Endothelial cell (in vitro differentiated cells): ENCODE results near the gene OR5K1. TPM values are rescaled to one million over a fixed set of nuclear protein-coding genes. Genes with fewer than 3 reads are reported as not detected.

Source experiments
- DNase-seq: peaks from one replicate; pipeline ENCODE4 v3.0.0; 2021; ENCODE audit warnings: low spot score
- H3K27ac Mint-ChIP-seq: one replicate; pipeline ENCODE4 v1.8.0; 2021; ENCODE audit warnings: mixed read lengths, inconsistent platforms; ENCODE audit not compliant: unreplicated experiment
- H3K27me3 Mint-ChIP-seq: one replicate; pipeline ENCODE4 v1.8.0; 2021; ENCODE audit warnings: mild to moderate bottlenecking, moderate library complexity, mixed read lengths, inconsistent platforms; ENCODE audit not compliant: unreplicated experiment
- H3K36me3 Mint-ChIP-seq: one replicate; pipeline ENCODE4 v1.8.0; 2021; ENCODE audit warnings: mild to moderate bottlenecking, low read depth, mixed read lengths, inconsistent platforms; ENCODE audit not compliant: unreplicated experiment
- H3K4me1 Mint-ChIP-seq: one replicate; pipeline ENCODE4 v1.8.0; 2021; ENCODE audit warnings: mild to moderate bottlenecking, mixed read lengths, inconsistent platforms; ENCODE audit not compliant: unreplicated experiment
- H3K4me3 Mint-ChIP-seq: one replicate; pipeline ENCODE4 v1.8.0; 2021; ENCODE audit warnings: mild to moderate bottlenecking, mixed read lengths, inconsistent platforms; ENCODE audit not compliant: unreplicated experiment
- H3K9me3 Mint-ChIP-seq: one replicate; pipeline ENCODE4 v1.8.0; 2021; ENCODE audit warnings: mixed read lengths, inconsistent platforms; ENCODE audit not compliant: unreplicated experiment
- long read RNA-seq: library from polyadenylated mRNA; unstranded; transcript quantifications from one replicate; pipeline ENCODE4 v2.0.0, GENCODE V29; 2020; ENCODE audit not compliant: unreplicated experiment
- total RNA-seq: library from RNA; stranded (reverse); fragmentation: NEBNext Ultra II Directional; extraction: Animal tissue kit (Norgen Biotek cat#: 25700); gene quantifications from one replicate; pipeline ENCODE4 v1.2.1, GENCODE V29; 2021; ENCODE audit not compliant: unreplicated experiment
- TF ChIP-seq, protein P1 (sequence below): fragments of 200-600 bp; sonication (generic); IDR thresholded peaks from one replicate; pipeline ENCODE4 v1.5.0; 2021; ENCODE audit warnings: antibody characterized with exemption; ENCODE audit not compliant: unreplicated experiment

The OR5K1 gene
- not detected for total RNA-seq
- long read RNA-seq: 0 reads

DNA sequence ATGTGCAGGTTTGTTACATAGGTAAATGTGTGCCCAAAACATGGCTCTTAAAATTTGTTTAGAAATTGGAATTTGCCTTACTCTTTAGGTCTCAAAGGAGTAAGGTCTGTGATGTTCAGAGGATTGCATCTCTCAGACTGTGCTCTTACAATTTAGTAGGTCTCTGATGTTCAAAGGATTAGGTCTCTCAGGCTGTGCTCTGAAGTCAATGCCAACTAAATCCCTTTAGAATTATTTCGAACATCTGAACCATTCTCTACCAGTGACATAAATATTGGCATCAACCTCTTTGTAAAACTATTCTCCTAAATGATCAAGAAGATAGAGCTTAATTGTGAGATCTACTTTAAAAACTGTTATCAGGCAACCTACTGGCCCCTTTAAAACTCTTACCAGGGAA lies at the start of gene OR5K1:
TSS of gene OR5K1 (plus strand) at position 301 of the 400 bp plus-strand sequence. CDS start 6,376 bp downstream, outside the sequence.
- TF ChIP-seq, protein P1, sequence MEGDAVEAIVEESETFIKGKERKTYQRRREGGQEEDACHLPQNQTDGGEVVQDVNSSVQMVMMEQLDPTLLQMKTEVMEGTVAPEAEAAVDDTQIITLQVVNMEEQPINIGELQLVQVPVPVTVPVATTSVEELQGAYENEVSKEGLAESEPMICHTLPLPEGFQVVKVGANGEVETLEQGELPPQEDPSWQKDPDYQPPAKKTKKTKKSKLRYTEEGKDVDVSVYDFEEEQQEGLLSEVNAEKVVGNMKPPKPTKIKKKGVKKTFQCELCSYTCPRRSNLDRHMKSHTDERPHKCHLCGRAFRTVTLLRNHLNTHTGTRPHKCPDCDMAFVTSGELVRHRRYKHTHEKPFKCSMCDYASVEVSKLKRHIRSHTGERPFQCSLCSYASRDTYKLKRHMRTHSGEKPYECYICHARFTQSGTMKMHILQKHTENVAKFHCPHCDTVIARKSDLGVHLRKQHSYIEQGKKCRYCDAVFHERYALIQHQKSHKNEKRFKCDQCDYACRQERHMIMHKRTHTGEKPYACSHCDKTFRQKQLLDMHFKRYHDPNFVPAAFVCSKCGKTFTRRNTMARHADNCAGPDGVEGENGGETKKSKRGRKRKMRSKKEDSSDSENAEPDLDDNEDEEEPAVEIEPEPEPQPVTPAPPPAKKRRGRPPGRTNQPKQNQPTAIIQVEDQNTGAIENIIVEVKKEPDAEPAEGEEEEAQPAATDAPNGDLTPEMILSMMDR: no peak
- Mint-ChIP-seq H3K36me3 (no peaks in the 10 kb centered on the region), H3K4me1 (no peaks in the 10 kb centered on the region), H3K27ac (no peak within 1 kb of the TSS), H3K9me3 (no peaks in the 10 kb centered on the region), H3K4me3 (no peak within 1 kb of the TSS), H3K27me3 (no peaks in the 10 kb centered on the region)
- DNase-seq: no peak

DNA sequence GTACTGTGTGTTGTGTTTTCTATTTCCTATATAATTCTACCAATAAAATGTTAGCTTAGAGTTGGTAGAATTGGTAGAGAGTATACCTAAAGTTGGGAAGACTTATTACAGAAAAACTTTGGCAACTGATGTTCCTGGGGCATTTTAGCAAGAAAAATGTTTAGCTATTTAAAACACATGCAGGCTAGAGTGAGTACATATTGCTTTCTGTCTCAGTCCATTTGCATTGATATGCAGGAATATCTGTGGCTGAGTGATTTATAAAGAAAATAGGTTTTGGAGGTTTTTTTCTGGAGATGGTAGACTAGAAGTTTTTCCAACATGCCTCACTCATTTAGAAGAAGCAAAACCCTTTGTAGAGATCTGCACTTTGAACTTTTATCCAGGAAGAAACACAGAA lies 30.4 kb upstream of the OR5K1 start:
- H3K4me3 Mint-ChIP-seq: no peak overlapping the region
- no peaks in the 10 kb centered on the region for H3K4me1 Mint-ChIP-seq
- TF ChIP-seq, protein P1: no peak
- H3K27me3 Mint-ChIP-seq: peaks cover 6% of the 10 kb centered on the region
- H3K36me3 Mint-ChIP-seq: no peaks in the 10 kb centered on the region
- H3K9me3 Mint-ChIP-seq: no peaks in the 10 kb centered on the region
- DNase-seq: no peak
- no peak overlapping the region for H3K27ac Mint-ChIP-seq

DNA sequence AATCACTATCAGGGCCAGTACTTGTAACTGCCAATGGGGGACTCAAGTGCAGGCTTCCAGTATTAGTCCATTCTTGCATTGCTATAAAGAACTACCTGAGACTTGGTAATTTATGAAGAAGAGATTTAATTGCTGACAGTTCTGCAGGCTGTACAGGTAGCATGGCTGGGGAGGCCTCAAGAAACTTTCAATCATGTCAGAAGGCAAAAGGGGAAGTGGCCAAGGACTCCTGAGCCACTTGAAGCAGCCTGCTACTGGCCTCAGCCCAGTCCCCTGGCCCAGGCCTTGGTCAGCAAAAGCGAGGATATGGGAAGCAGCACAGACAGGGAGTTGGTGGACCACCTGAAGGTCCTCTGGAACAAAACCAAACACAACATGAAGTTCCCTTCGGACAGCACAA lies 29.2 kb upstream of the OR5K1 start:
- Mint-ChIP-seq H3K4me3 (no peak overlapping the region), H3K27me3 (peaks cover 6% of the 10 kb centered on the region), H3K27ac (no peak overlapping the region), H3K9me3 (no peaks in the 10 kb centered on the region), H3K4me1 (no peaks in the 10 kb centered on the region), H3K36me3 (no peaks in the 10 kb centered on the region)
- no peak for DNase-seq
- TF ChIP-seq, protein P1: no peak

DNA sequence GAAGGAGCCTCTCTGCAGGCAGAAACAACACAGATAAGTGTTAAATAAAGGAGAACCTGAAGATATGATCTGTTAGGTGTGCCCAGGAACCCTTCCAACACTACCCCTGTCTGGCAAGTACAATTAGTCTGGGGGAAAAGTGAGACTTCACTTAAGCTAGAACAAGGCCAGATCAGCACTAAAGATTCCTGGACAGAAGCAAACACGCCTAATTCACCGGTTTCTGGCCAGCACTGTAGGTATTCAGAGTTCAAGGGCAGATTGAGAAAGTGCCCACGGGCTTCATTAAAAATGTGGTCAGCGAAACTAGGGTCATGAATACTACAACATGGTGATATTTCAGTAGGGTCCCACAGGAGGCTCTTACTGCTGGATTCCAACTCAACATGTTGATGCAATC lies 28.6 kb upstream of the OR5K1 start:
- H3K4me3 Mint-ChIP-seq: no peak overlapping the region
- TF ChIP-seq, protein P1: no peak
- no peaks in the 10 kb centered on the region for H3K36me3 Mint-ChIP-seq
- H3K4me1 Mint-ChIP-seq: no peaks in the 10 kb centered on the region
- H3K9me3 Mint-ChIP-seq: no peaks in the 10 kb centered on the region
- peaks cover 3% of the 10 kb centered on the region for H3K27me3 Mint-ChIP-seq
- H3K27ac Mint-ChIP-seq: no peak overlapping the region
- no peak for DNase-seq

DNA sequence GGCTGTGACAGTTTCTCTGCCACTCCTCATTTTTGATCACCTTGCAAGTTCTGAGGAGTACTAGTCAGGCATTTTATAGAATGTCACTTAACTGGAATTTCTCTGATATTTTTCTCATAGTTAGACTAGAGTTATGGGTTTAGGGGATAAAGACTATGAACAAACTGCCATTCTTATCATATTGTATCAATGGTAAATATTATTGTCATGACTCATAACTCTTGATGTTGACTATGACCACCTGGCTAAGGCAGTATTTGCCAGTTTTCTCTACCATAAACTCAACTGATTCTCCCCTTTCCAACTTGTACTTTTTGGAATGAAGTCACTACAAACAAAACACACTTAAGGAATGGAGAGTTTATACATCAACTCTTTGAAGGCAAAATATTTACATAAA lies 22.7 kb upstream of the OR5K1 start:
- no peaks in the 10 kb centered on the region for H3K27me3 Mint-ChIP-seq
- H3K4me3 Mint-ChIP-seq: no peak overlapping the region
- H3K36me3 Mint-ChIP-seq: no peaks in the 10 kb centered on the region
- no peak for DNase-seq
- H3K27ac Mint-ChIP-seq: no peak overlapping the region
- no peaks in the 10 kb centered on the region for H3K4me1 Mint-ChIP-seq
- H3K9me3 Mint-ChIP-seq: no peaks in the 10 kb centered on the region
- TF ChIP-seq, protein P1: no peak
